SK-N-SH (cell line): Measurements from ENCODE around the gene PDE2A. TPM values are rescaled to one million over a fixed set of nuclear protein-coding genes. Genes with fewer than 3 reads are reported as not detected.

Experiments used
- CTCF ChIA-PET: fragments of 300-600, 350-600 bp; formaldehyde crosslinking; extraction: SDS; loops from one replicate; lab custom pipeline; 2021; lab: Yijun Ruan, JAX
- POLR2A ChIA-PET: fragments of 350-600 bp; sonication (Branson Sonifier 250); formaldehyde crosslinking; extraction: SDS; loops from one replicate; lab custom pipeline; 2020; ENCODE audit warnings: antibody characterized with exemption, inconsistent platforms; lab: Yijun Ruan, JAX
- DNase-seq: peaks from one replicate; pipeline ENCODE4 v3.0.0; 2012
- H2AFZ ChIP-seq: fragments of 200-600 bp; sonication (generic); 2 replicates; pipeline ENCODE4 v1.8.1; 2016; ENCODE audit warnings: antibody characterized with exemption, mild to moderate bottlenecking, low read depth
- H3F3A ChIP-seq: fragments of 200-600 bp; sonication (generic); replicated peaks from 2 replicates; pipeline ENCODE3; 2016; ENCODE audit warnings: antibody characterized with exemption, mild to moderate bottlenecking; ENCODE audit not compliant: insufficient read depth
- H3K27ac ChIP-seq, 2 experiments: fragments of 200-500 bp in 1 of 2; fragments of 200-600 bp in 1 of 2; sonication (Bioruptor generic) in 1 of 2; sonication (generic), shearing (Covaris generic) in 1 of 2; 2 replicates each; pipeline versions ENCODE4 v1.5.1 to v1.6.1; 2014 to 2016; ENCODE audit warnings: low read depth in 2 of 2, inconsistent platforms in 1 of 2, low read length in 1 of 2, mild to moderate bottlenecking in 1 of 2, mixed read lengths in 1 of 2
- H3K27me3 ChIP-seq: fragments of 200-600 bp; sonication (generic), shearing (Covaris generic); 2 replicates; pipeline ENCODE4 v1.6.1; 2016; ENCODE audit warnings: mixed run types; ENCODE audit not compliant: insufficient read depth
- H3K36me3 ChIP-seq, 2 experiments: fragments of 200-500 bp in 1 of 2; fragments of 200-600 bp in 1 of 2; sonication (Bioruptor generic) in 1 of 2; sonication (generic) in 1 of 2; replicated peaks in 1 of 2; 2 replicates each; pipeline versions ENCODE3 to v1.5.1; 2014 to 2016; ENCODE audit warnings: low read length in 1 of 2, mild to moderate bottlenecking in 1 of 2; ENCODE audit not compliant: insufficient read depth in 2 of 2, control insufficient read depth in 1 of 2
- H3K4me1 ChIP-seq, 2 experiments: fragments of 200-500 bp in 1 of 2; fragments of 200-600 bp in 1 of 2; sonication (Bioruptor generic) in 1 of 2; sonication (generic), shearing (Covaris generic) in 1 of 2; 2 replicates each; pipeline versions ENCODE4 v1.5.1 to v1.6.1; 2014 to 2016; ENCODE audit warnings: low read depth in 1 of 2, low read length in 1 of 2, mixed run types in 1 of 2; ENCODE audit not compliant: insufficient read depth in 2 of 2, control insufficient read depth in 1 of 2
- H3K4me2 ChIP-seq: fragments of 200-600 bp; sonication (generic), shearing (Covaris generic); 2 replicates; pipeline ENCODE4 v1.6.1; 2017; ENCODE audit warnings: mixed run types
- H3K4me3 ChIP-seq, 2 experiments: fragments of 200-500 bp in 1 of 2; fragments of 200-600 bp in 1 of 2; sonication (Bioruptor generic) in 1 of 2; sonication (generic), shearing (Covaris generic) in 1 of 2; 2 replicates each; pipeline versions ENCODE4 v1.5.1 to v1.8.1; 2014 to 2016; ENCODE audit warnings: low read depth in 2 of 2, inconsistent platforms in 1 of 2, low read length in 1 of 2, mild to moderate bottlenecking in 1 of 2, mixed read lengths in 1 of 2, moderate library complexity in 1 of 2
- H3K79me2 ChIP-seq: fragments of 200-600 bp; sonication (generic); 2 replicates; pipeline ENCODE4 v1.8.1; 2017; ENCODE audit warnings: mild to moderate bottlenecking; ENCODE audit not compliant: insufficient read depth
- H3K9ac ChIP-seq: fragments of 200-600 bp; sonication (generic); 2 replicates; pipeline ENCODE4 v1.6.1; 2017; ENCODE audit warnings: mixed run types
- H3K9me2 ChIP-seq: fragments of 200-600 bp; sonication (generic); 2 replicates; pipeline ENCODE4 v1.6.1; 2017; ENCODE audit warnings: mixed run types
- H3K9me3 ChIP-seq: fragments of 200-600 bp; sonication (generic); 2 replicates; pipeline ENCODE4 v1.6.1; 2017; ENCODE audit warnings: mixed run types, mild to moderate bottlenecking, moderate library complexity
- H4K20me1 ChIP-seq: fragments of 200-600 bp; sonication (generic); 2 replicates; pipeline ENCODE4 v1.6.1; 2017; ENCODE audit warnings: mild to moderate bottlenecking, mixed run types; ENCODE audit not compliant: insufficient read depth
- CHD2 ChIP-seq: fragments of 150-350 bp; IDR thresholded peaks from 2 replicates; pipeline ENCODE4 v1.6.1; 2018; ENCODE audit warnings: low read length; ENCODE audit not compliant: partially characterized antibody
- ELF1 ChIP-seq: IDR thresholded peaks from 2 replicates; pipeline ENCODE4 v1.4.0; 2012
- EP300 ChIP-seq, 2 experiments: IDR thresholded peaks; 2 replicates each; pipeline versions ENCODE4 v1.4.0 to v1.6.1; 2012; ENCODE audit warnings: borderline replicate concordance in 1 of 2, low read depth in 1 of 2, low read length in 1 of 2
- GABPA ChIP-seq: IDR thresholded peaks from 2 replicates; pipeline ENCODE4 v1.4.0; 2012; ENCODE audit warnings: low read depth, mild to moderate bottlenecking
- JUND ChIP-seq: IDR thresholded peaks from 2 replicates; pipeline ENCODE4 v1.4.0; 2012
- MEF2A ChIP-seq: IDR thresholded peaks from 2 replicates; pipeline ENCODE4 v1.4.0; 2012; ENCODE audit warnings: low read depth, borderline replicate concordance
- NRF1 ChIP-seq: IDR thresholded peaks from 2 replicates; pipeline ENCODE4 v1.6.1; 2012; ENCODE audit warnings: low read depth, mild to moderate bottlenecking, low read length
- RAD21 ChIP-seq: IDR thresholded peaks from 2 replicates; pipeline ENCODE4 v1.6.1; 2012; ENCODE audit warnings: mild to moderate bottlenecking, low read length
- RCOR1 ChIP-seq: fragments of 150-350 bp; IDR thresholded peaks from 2 replicates; pipeline ENCODE4 v1.6.1; 2017; ENCODE audit warnings: antibody characterized with exemption, low read length
- RXRA ChIP-seq: IDR thresholded peaks from 2 replicates; pipeline ENCODE4 v1.4.0; 2012; ENCODE audit warnings: low read depth, mild to moderate bottlenecking, borderline replicate concordance
- SIN3A ChIP-seq: IDR thresholded peaks from 2 replicates; pipeline ENCODE4 v1.6.1; 2012; ENCODE audit warnings: low read depth, mild to moderate bottlenecking, low read length, moderate library complexity, borderline replicate concordance
- TEAD4 ChIP-seq: IDR thresholded peaks from 2 replicates; pipeline ENCODE4 v1.4.0; 2012; ENCODE audit warnings: mild to moderate bottlenecking, borderline replicate concordance; ENCODE audit not compliant: insufficient read depth
- YY1 ChIP-seq: IDR thresholded peaks from 2 replicates; pipeline ENCODE4 v1.4.0; 2012; ENCODE audit warnings: low read depth, mild to moderate bottlenecking
- WGBS: methylation state at CpG from one replicate; pipeline ENCODE4 v1.1.6; 2017; ENCODE audit warnings: low lambda C conversion rate; 5-methylcytosine and 5-hydroxymethylcytosine counted together
- polyA plus RNA-seq, 3 experiments: library from polyadenylated mRNA; depleted of rRNA; stranded (reverse); fragments of >200 nt; gene quantifications; 2 replicates each; pipeline ENCODE4 v1.2.3, GENCODE V29; 2012
- TF ChIP-seq, protein P1 (sequence below): IDR thresholded peaks from 2 replicates; pipeline ENCODE4; 2012
- TF ChIP-seq, protein P2 (sequence below): IDR thresholded peaks from 2 replicates; pipeline ENCODE4 v1.4.0; 2012; ENCODE audit warnings: low read depth
- TF ChIP-seq, protein P3 (sequence below): fragments of 150-350 bp; IDR thresholded peaks from 2 replicates; pipeline ENCODE4 v1.6.1; 2017; ENCODE audit warnings: antibody characterized with exemption, low read length, low read depth, borderline replicate concordance
- TF ChIP-seq, protein P4 (sequence below): IDR thresholded peaks from 2 replicates; pipeline ENCODE4 v1.6.1; 2012; ENCODE audit warnings: mild to moderate bottlenecking, low read depth, low read length, moderate library complexity

PDE2A gene
- polyA plus RNA-seq, 1 of the 3 experiments (the other 2 are of a cell fraction) = 0.43 TPM

DNA sequence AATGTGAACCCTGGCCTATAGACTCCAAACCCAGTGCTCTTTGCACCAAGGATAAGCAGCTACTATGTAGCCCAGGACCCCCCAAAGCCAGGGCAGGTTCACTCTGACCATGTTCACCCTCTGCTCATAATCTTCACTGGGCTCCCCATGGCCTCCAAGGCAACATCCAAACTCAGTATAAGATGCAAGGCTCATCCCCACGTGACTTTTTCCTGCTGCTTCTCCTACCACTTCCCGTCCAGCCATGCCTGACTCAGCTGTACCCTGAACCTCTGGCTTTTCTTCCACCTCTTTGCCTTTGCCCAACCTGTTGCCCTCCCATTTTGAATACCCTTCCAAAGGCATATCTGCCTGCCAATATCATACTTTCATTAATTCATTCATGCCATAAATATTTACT, 27.8 kb downstream of the PDE2A start:
- no peak for DNase-seq
- ChIA-PET CTCF (interaction anchor here (1.2 to 18.2 kb wide), 5 partner anchors 10 to 175 kb away, joined by 4 to 276 read pairs (median 41); no protein-coding TSS in a partner anchor), POLR2A (no interaction called here)
- Histone ChIP-seq H3K4me2 (no peak overlapping the region), H3F3A (no peaks in the 10 kb centered on the region), H3K27me3 (peaks cover 5% of the 10 kb centered on the region), H4K20me1 (no peaks in the 10 kb centered on the region), H3K9ac (no peak overlapping the region), H3K4me3 (no peak overlapping the region), H3K9me3 (no peaks in the 10 kb centered on the region), H2AFZ (no peak overlapping the region), H3K27ac (no peak overlapping the region), H3K4me1 (peaks cover 5 to 18% of the 10 kb centered on the region in 2 experiments; a peak in 1 of 4 replicates), H3K36me3 (no peaks in the 10 kb centered on the region), H3K79me2 (no peaks in the 10 kb centered on the region), H3K9me2 (no peaks in the 10 kb centered on the region)
- WGBS = 91% methylated on average over 2 of the region's 2 CpGs
- TF ChIP-seq, protein P1, sequence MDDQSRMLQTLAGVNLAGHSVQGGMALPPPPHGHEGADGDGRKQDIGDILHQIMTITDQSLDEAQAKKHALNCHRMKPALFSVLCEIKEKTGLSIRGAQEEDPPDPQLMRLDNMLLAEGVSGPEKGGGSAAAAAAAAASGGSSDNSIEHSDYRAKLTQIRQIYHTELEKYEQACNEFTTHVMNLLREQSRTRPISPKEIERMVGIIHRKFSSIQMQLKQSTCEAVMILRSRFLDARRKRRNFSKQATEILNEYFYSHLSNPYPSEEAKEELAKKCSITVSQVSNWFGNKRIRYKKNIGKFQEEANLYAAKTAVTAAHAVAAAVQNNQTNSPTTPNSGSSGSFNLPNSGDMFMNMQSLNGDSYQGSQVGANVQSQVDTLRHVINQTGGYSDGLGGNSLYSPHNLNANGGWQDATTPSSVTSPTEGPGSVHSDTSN = no peak
- no peak for TF ChIP-seq SIN3A
- TF ChIP-seq, protein P2, sequence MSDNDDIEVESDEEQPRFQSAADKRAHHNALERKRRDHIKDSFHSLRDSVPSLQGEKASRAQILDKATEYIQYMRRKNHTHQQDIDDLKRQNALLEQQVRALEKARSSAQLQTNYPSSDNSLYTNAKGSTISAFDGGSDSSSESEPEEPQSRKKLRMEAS = no peak

DNA sequence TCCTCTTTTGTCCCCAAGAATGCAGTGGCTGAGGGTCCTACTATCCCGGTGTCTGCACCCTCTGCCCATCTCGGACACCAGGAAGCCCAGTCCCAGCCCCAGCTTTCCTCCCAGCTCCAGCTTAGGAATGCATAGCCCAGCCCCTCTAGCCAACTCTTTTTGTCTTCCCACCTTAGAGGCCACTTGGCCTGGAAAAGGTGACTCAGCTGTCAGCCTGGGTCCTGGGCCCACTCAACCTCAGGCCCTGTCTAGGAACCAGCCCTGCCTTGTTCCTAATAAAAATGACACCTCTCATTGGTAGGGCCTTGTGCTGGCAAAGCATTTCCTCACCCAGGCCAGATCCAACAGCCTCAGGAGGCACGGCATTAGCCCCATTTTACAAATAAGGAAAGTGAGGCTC, 28.2 kb downstream of the PDE2A start:
- Histone ChIP-seq H3F3A (no peaks in the 10 kb centered on the region), H3K27ac (no peak overlapping the region), H3K9ac (no peak overlapping the region), H2AFZ (no peak overlapping the region), H3K79me2 (no peaks in the 10 kb centered on the region), H3K4me2 (no peak overlapping the region), H3K9me2 (no peaks in the 10 kb centered on the region), H3K9me3 (no peaks in the 10 kb centered on the region), H3K4me1 (peaks cover 5 to 14% of the 10 kb centered on the region in 2 experiments; a peak in 1 of 4 replicates), H3K4me3 (no peak overlapping the region), H3K36me3 (no peaks in the 10 kb centered on the region), H4K20me1 (no peaks in the 10 kb centered on the region), H3K27me3 (peaks cover 10% of the 10 kb centered on the region)
- POLR2A ChIA-PET = no interaction called here
- TF ChIP-seq RAD21 (no peak), NRF1 (no peak), GABPA (no peak), CHD2 (no peak), YY1 (no peak), JUND (no peak), ELF1 (no peak), MEF2A (no peak), RCOR1 (no peak), RXRA (no peak), EP300 (IDR thresholded peaks at IDR 0.05; ENCODE audit: borderline replicate concordance in 1 of 2, low read depth in 1 of 2, low read length in 1 of 2) (no peak), TEAD4 (no peak)
- TF ChIP-seq, protein P3, sequence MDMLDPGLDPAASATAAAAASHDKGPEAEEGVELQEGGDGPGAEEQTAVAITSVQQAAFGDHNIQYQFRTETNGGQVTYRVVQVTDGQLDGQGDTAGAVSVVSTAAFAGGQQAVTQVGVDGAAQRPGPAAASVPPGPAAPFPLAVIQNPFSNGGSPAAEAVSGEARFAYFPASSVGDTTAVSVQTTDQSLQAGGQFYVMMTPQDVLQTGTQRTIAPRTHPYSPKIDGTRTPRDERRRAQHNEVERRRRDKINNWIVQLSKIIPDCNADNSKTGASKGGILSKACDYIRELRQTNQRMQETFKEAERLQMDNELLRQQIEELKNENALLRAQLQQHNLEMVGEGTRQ = no peak
- TF ChIP-seq, protein P4, sequence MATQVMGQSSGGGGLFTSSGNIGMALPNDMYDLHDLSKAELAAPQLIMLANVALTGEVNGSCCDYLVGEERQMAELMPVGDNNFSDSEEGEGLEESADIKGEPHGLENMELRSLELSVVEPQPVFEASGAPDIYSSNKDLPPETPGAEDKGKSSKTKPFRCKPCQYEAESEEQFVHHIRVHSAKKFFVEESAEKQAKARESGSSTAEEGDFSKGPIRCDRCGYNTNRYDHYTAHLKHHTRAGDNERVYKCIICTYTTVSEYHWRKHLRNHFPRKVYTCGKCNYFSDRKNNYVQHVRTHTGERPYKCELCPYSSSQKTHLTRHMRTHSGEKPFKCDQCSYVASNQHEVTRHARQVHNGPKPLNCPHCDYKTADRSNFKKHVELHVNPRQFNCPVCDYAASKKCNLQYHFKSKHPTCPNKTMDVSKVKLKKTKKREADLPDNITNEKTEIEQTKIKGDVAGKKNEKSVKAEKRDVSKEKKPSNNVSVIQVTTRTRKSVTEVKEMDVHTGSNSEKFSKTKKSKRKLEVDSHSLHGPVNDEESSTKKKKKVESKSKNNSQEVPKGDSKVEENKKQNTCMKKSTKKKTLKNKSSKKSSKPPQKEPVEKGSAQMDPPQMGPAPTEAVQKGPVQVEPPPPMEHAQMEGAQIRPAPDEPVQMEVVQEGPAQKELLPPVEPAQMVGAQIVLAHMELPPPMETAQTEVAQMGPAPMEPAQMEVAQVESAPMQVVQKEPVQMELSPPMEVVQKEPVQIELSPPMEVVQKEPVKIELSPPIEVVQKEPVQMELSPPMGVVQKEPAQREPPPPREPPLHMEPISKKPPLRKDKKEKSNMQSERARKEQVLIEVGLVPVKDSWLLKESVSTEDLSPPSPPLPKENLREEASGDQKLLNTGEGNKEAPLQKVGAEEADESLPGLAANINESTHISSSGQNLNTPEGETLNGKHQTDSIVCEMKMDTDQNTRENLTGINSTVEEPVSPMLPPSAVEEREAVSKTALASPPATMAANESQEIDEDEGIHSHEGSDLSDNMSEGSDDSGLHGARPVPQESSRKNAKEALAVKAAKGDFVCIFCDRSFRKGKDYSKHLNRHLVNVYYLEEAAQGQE = no peak
- TF ChIP-seq, protein P1 = no peak
- DNase-seq = no peak
- WGBS = 93% methylated on average over 3 of the region's 3 CpGs
- CTCF ChIA-PET = interaction anchor here (1.2 to 18.2 kb wide), 5 partner anchors 10 to 174 kb away, joined by 4 to 276 read pairs (median 41); no protein-coding TSS in a partner anchor
